HepG2 (cell line): ENCODE data around the gene HBQ1. TPM values are rescaled to one million over a fixed set of nuclear protein-coding genes. Genes with fewer than 3 reads are reported as not detected.
A peak's percentile ranks its signal among the peaks of the same experiment; 100 is the strongest.

Source experiments
- AHR ChIP-seq: IDR thresholded peaks from 2 replicates; pipeline ENCODE4 v1.6.1; 2018; ENCODE audit warnings: missing genetic modification reagents, missing compliant biosample characterization
- ASH2L ChIP-seq: fragments of 300-600, 200-600 bp; sonication (generic); IDR thresholded peaks from 2 replicates; pipeline ENCODE4 v1.7.0; 2017; ENCODE audit warnings: low read depth, mild to moderate bottlenecking, moderate library complexity, mixed read lengths, low read length; ENCODE audit not compliant: insufficient read length
- ATF7 ChIP-seq, 2 experiments: fragments of 450-650 bp in 1 of 2; sonication (generic) in 1 of 2; formaldehyde crosslinking in 1 of 2; IDR thresholded peaks; 2 replicates each; pipeline versions ENCODE4 v1.4.0 to v1.6.1; 2016 to 2020; ENCODE audit warnings: antibody characterized with exemption in 1 of 2, mild to moderate bottlenecking in 1 of 2, missing genetic modification reagents in 1 of 2
- DR1 ChIP-seq: sonication (generic); formaldehyde crosslinking; IDR thresholded peaks from 2 replicates; pipeline ENCODE4 v1.8.0; 2021; ENCODE audit warnings: mild to moderate bottlenecking, missing genetic modification reagents, inconsistent platforms
- FOXK2 ChIP-seq: fragments of 450-650 bp; IDR thresholded peaks from 2 replicates; pipeline ENCODE4 v1.6.1; 2016
- HBP1 ChIP-seq: IDR thresholded peaks from 2 replicates; pipeline ENCODE4 v1.6.1; 2016; ENCODE audit warnings: low read depth, control low read depth
- ISX ChIP-seq: sonication (generic); formaldehyde crosslinking; conservative IDR thresholded peaks from 2 replicates; pipeline ENCODE4 v1.5.0; 2020; ENCODE audit warnings: missing genetic modification reagents
- KLF6 ChIP-seq: IDR thresholded peaks from 2 replicates; pipeline ENCODE4 v1.8.0; 2016; ENCODE audit warnings: missing biosample characterization, missing genetic modification reagents
- MAFF ChIP-seq: IDR thresholded peaks from 2 replicates; pipeline ENCODE4 v1.6.1; 2011; ENCODE audit warnings: low read depth, low read length, improper control_type of control experiment
- MAFG ChIP-seq: sonication (generic); formaldehyde crosslinking; IDR thresholded peaks from 2 replicates; pipeline ENCODE4 v1.5.1; 2020; ENCODE audit warnings: mild to moderate bottlenecking, missing genetic modification reagents
- MXD4 ChIP-seq: IDR thresholded peaks from 2 replicates; pipeline ENCODE4 v1.6.1; 2016; ENCODE audit warnings: mild to moderate bottlenecking, missing biosample characterization, missing genetic modification reagents
- NFKB2 ChIP-seq: sonication (generic); formaldehyde crosslinking; IDR thresholded peaks from 2 replicates; pipeline ENCODE4 v1.4.0; 2020; ENCODE audit warnings: missing genetic modification reagents, borderline replicate concordance
- NFKBIZ ChIP-seq: IDR thresholded peaks from 2 replicates; pipeline ENCODE4 v1.6.1; 2018; ENCODE audit warnings: missing genetic modification reagents, missing compliant biosample characterization
- PAWR ChIP-seq: sonication (generic); formaldehyde crosslinking; IDR thresholded peaks from 2 replicates; pipeline ENCODE4 v1.4.0; 2020; ENCODE audit warnings: missing genetic modification reagents, mild to moderate bottlenecking, borderline replicate concordance
- TCF12 ChIP-seq, 2 experiments: fragments of 450-650 bp in 1 of 2; sonication (generic) in 1 of 2; formaldehyde crosslinking in 1 of 2; IDR thresholded peaks; 2 replicates each; pipeline versions ENCODE4 v1.6.1 to v1.8.0; 2017 to 2022; ENCODE audit warnings: antibody characterized with exemption in 1 of 2, mild to moderate bottlenecking in 1 of 2, missing genetic modification reagents in 1 of 2, moderate library complexity in 1 of 2
- TMF1 ChIP-seq: sonication (generic); formaldehyde crosslinking; IDR thresholded peaks from 2 replicates; pipeline ENCODE4 v1.8.1; 2022; ENCODE audit warnings: low read depth, missing genetic modification reagents
- ZFP1 ChIP-seq: IDR thresholded peaks from 2 replicates; pipeline ENCODE4 v1.6.1; 2016
- ZNF143 ChIP-seq: sonication (generic); formaldehyde crosslinking; IDR thresholded peaks from 2 replicates; pipeline ENCODE4 v1.4.0; 2020; ENCODE audit warnings: missing genetic modification reagents
- ZNF253 ChIP-seq: sonication (generic); formaldehyde crosslinking; IDR thresholded peaks from 2 replicates; pipeline ENCODE4 v1.8.0; 2022; ENCODE audit warnings: mild to moderate bottlenecking, missing genetic modification reagents, borderline replicate concordance
- ZNF563 ChIP-seq: sonication (generic); formaldehyde crosslinking; IDR thresholded peaks from 2 replicates; pipeline ENCODE4 v1.8.0; 2022; ENCODE audit warnings: mild to moderate bottlenecking, moderate library complexity, missing genetic modification reagents
- ZNF577 ChIP-seq: sonication (generic); formaldehyde crosslinking; IDR thresholded peaks from 2 replicates; pipeline ENCODE4 v1.4.0; 2020; ENCODE audit warnings: mild to moderate bottlenecking, low read depth, missing genetic modification reagents, borderline replicate concordance
- ZNF644 ChIP-seq: IDR thresholded peaks from 2 replicates; pipeline ENCODE4 v1.6.1; 2016; ENCODE audit warnings: low read depth
- ZNF792 ChIP-seq: IDR thresholded peaks from 2 replicates; pipeline ENCODE4 v1.6.1; 2016
- polyA plus RNA-seq, 8 experiments: library from polyadenylated mRNA; depleted of rRNA in 3 of 8; stranded (reverse) in 7 of 8; unstranded in 1 of 8; fragments of >200 nt; fragmentation: Illumina TruSeq in 4 of 8; extraction: Trizol in 4 of 8; gene quantifications; 2 replicates each; pipeline versions ENCODE4 v1.2.1 to v1.2.3, GENCODE V29; 2011 to 2016; ENCODE audit warnings: low read depth in 4 of 8, missing spikeins in 1 of 8, mixed read lengths in 1 of 8; ENCODE audit not compliant: insufficient read depth in 1 of 8
- total RNA-seq, 5 experiments: library from RNA; depleted of rRNA; stranded (reverse); fragments of >200 nt; fragmentation: Illumina TruSeq; extraction: Trizol; gene quantifications; 2 replicates each; pipeline ENCODE4 v1.2.3, GENCODE V29; 2016; ENCODE audit warnings: low read depth in 1 of 5
- TF ChIP-seq, protein P1 (sequence below): IDR thresholded peaks from 2 replicates; pipeline ENCODE4 v1.6.1; 2016; ENCODE audit warnings: control low read depth
- TF ChIP-seq, protein P2 (sequence below): sonication (generic); formaldehyde crosslinking; IDR thresholded peaks from 2 replicates; pipeline ENCODE4 v1.8.0; 2022; ENCODE audit warnings: low read depth, missing genetic modification reagents
- TF ChIP-seq, protein P3 (sequence below): IDR thresholded peaks from 2 replicates; pipeline ENCODE4 v1.6.1; 2018; ENCODE audit warnings: missing genetic modification reagents

The HBQ1 gene
- total and polyA plus RNA-seq, 2 of the 13 experiments (the other 11 are each of a cell fraction or from before 2014, with no cell fraction given): 4.9 to 7.4 TPM

- TF ChIP-seq PAWR (CRISPR knock-in tag) (peak; percentile 94), ISX (CRISPR knock-in tag) (peak; percentile 90), ATF7 (IDR thresholded peaks at IDR 0.05) (no peak), ATF7 (CRISPR knock-in tag; IDR thresholded peaks at IDR 0.05) (peak; percentile 74; the same call in 1 of the 2 replicates), TMF1 (peak; percentile 96), MXD4 (peak; percentile 98), ZFP1 (CRISPR knock-in tag) (peak; percentile 66; the same call in 1 of the 2 replicates), MAFG (CRISPR knock-in tag) (no peak), ZNF577 (CRISPR knock-in tag) (no peak; the same call in 1 of the 2 replicates), ASH2L (peak; percentile 66), DR1 (CRISPR knock-in tag) (peak; percentile 81), KLF6 (CRISPR knock-in tag) (peak; percentile 99), FOXK2 (no peak), MAFF (no peak), NFKBIZ (CRISPR knock-in tag) (peak; percentile 95; the same call in 1 of the 2 replicates), ZNF644 (CRISPR knock-in tag) (no peak), AHR (CRISPR knock-in tag) (peak; percentile 98), HBP1 (CRISPR knock-in tag) (peak; percentile 56), ZNF792 (peak; percentile 92), NFKB2 (CRISPR knock-in tag) (peak; percentile 100), ZNF253 (CRISPR knock-in tag) (peak; percentile 97), TCF12 (IDR thresholded peaks at IDR 0.05) (no peak), TCF12 (CRISPR knock-in tag; IDR thresholded peaks at IDR 0.05) (peak; percentile 79; the same call in 1 of the 2 replicates), ZNF143 (CRISPR knock-in tag) (0 out of 2 replicates have a peak, but pooled peaks have one; percentile 52), ZNF563 (CRISPR knock-in tag) (peak; percentile 99)
- TF ChIP-seq, protein P1, sequence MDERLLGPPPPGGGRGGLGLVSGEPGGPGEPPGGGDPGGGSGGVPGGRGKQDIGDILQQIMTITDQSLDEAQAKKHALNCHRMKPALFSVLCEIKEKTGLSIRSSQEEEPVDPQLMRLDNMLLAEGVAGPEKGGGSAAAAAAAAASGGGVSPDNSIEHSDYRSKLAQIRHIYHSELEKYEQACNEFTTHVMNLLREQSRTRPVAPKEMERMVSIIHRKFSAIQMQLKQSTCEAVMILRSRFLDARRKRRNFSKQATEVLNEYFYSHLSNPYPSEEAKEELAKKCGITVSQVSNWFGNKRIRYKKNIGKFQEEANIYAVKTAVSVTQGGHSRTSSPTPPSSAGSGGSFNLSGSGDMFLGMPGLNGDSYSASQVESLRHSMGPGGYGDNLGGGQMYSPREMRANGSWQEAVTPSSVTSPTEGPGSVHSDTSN (CRISPR knock-in tag): no peak
- TF ChIP-seq, protein P2, sequence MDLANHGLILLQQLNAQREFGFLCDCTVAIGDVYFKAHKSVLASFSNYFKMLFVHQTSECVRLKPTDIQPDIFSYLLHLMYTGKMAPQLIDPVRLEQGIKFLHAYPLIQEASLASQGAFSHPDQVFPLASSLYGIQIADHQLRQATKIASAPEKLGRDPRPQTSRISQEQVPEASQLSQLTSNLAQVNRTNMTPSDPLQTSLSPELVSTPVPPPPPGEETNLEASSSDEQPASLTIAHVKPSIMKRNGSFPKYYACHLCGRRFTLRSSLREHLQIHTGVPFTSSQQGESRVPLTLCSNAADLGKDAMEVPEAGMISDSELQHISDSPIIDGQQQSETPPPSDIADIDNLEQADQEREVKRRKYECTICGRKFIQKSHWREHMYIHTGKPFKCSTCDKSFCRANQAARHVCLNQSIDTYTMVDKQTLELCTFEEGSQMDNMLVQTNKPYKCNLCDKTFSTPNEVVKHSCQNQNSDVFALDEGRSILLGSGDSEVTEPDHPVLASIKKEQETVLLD (CRISPR knock-in tag): peak; percentile 92
- TF ChIP-seq, protein P3, sequence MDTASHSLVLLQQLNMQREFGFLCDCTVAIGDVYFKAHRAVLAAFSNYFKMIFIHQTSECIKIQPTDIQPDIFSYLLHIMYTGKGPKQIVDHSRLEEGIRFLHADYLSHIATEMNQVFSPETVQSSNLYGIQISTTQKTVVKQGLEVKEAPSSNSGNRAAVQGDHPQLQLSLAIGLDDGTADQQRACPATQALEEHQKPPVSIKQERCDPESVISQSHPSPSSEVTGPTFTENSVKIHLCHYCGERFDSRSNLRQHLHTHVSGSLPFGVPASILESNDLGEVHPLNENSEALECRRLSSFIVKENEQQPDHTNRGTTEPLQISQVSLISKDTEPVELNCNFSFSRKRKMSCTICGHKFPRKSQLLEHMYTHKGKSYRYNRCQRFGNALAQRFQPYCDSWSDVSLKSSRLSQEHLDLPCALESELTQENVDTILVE: peak; percentile 86; the same call in 1 of the 2 replicates
These were observed 664 bp downstream of the HBQ1 start (continued) for GRCh38 chr16:180681-181564.
